Esophagus muscularis mucosa (tissue), 3 donors: ENCODE results near the gene UBR2.

Experiments used
- CTCF ChIP-seq, 3 experiments: fragments of 200-600 bp in 2 of 3; fragments of 450-650 bp in 1 of 3; sonication (generic) in 2 of 3; IDR thresholded peaks; one replicate each; pipeline ENCODE4 v1.5.1; 2017 to 2019; ENCODE audit warnings: antibody characterized with exemption in 3 of 3, mild to moderate bottlenecking in 2 of 3, moderate library complexity in 1 of 3
- EP300 ChIP-seq: sonication (generic); formaldehyde crosslinking; IDR thresholded peaks from one replicate; pipeline ENCODE4 v1.6.1; 2017; ENCODE audit warnings: antibody characterized with exemption

GRCh38 chr6:42618686-42619085 lies 54.9 kb downstream of the UBR2 start:
- TF ChIP-seq CTCF (IDR thresholded peaks at IDR 0.05) (no peak), EP300 (no peak)
